ENCODE data around the gene WSB1. TPM values are rescaled to one million over a fixed set of nuclear protein-coding genes. Genes with fewer than 3 reads are reported as not detected.

The WSB1 gene
- total and polyA plus RNA-seq, 2 donors, result 60.7 to 125 TPM

- WGBS, result 99% methylated on average over 6 of the region's 6 CpGs
- Histone ChIP-seq H3K4me1 (ENCODE audit: control insufficient read depth in 2 of 2, insufficient read depth in 2 of 2, low read length in 2 of 2) (no peaks in the 10 kb centered on the region), H3K4me3 (ENCODE audit: low read length in 2 of 2) (no peak overlapping the region), H3K36me3 (ENCODE audit: control insufficient read depth in 2 of 2, insufficient read depth in 2 of 2, low read length in 1 of 2) (peaks cover 27 to 32% of the 10 kb centered on the region in 2 donors), H3K27ac (ENCODE audit: low read depth in 1 of 2, low read length in 1 of 2) (peak overlapping the region in 1 of 2 donors; percentile 13), H3K9me3 (ENCODE audit: control insufficient read depth in 2 of 2, insufficient read depth in 1 of 2, low read length in 1 of 2) (no peaks in the 10 kb centered on the region), H3K27me3 (ENCODE audit: control insufficient read depth in 2 of 2, insufficient read depth in 1 of 2, low read length in 1 of 2) (no peaks in the 10 kb centered on the region)
- no peak for DNase-seq (ENCODE audit: low read depth in 6 of 9, low spot score in 9 of 9)
These were observed 24.7 kb downstream of the WSB1 start for GRCh38 chr17:27318633-27319032.

GRCh38 chr17:27319541-27320221, 25.8 kb downstream of the WSB1 start:
- H3K36me3 ChIP-seq (ENCODE audit: control insufficient read depth in 2 of 2, insufficient read depth in 2 of 2, low read length in 1 of 2), result peaks cover 20 to 27% of the 10 kb centered on the region in 2 donors
- peak in 3 of 9 donors; percentile 9 to 29 (median 15) for DNase-seq (ENCODE audit: low read depth in 6 of 9, low spot score in 9 of 9)
- H3K4me1 ChIP-seq (ENCODE audit: control insufficient read depth in 2 of 2, insufficient read depth in 2 of 2, low read length in 2 of 2), result no peaks in the 10 kb centered on the region
- H3K9me3 ChIP-seq (ENCODE audit: control insufficient read depth in 2 of 2, insufficient read depth in 1 of 2, low read length in 1 of 2), result no peaks in the 10 kb centered on the region
- H3K4me3 ChIP-seq (ENCODE audit: low read length in 2 of 2), result no peak overlapping the region
- no peak overlapping the region for H3K27ac ChIP-seq (ENCODE audit: low read depth in 1 of 2, low read length in 1 of 2)
- WGBS, result 93% methylated on average over 4 of the region's 4 CpGs
- no peaks in the 10 kb centered on the region for H3K27me3 ChIP-seq (ENCODE audit: control insufficient read depth in 2 of 2, insufficient read depth in 1 of 2, low read length in 1 of 2)

GRCh38 chr17:27320222-27320560, 26.3 kb downstream of the WSB1 start:
- H3K36me3 ChIP-seq (ENCODE audit: control insufficient read depth in 2 of 2, insufficient read depth in 2 of 2, low read length in 1 of 2), result peaks cover 15 to 26% of the 10 kb centered on the region in 2 donors
- no peaks in the 10 kb centered on the region for H3K4me1 ChIP-seq (ENCODE audit: control insufficient read depth in 2 of 2, insufficient read depth in 2 of 2, low read length in 2 of 2)
- no peak overlapping the region for H3K27ac ChIP-seq (ENCODE audit: low read depth in 1 of 2, low read length in 1 of 2)
- no peak for DNase-seq (ENCODE audit: low read depth in 6 of 9, low spot score in 9 of 9)
- no peaks in the 10 kb centered on the region for H3K9me3 ChIP-seq (ENCODE audit: control insufficient read depth in 2 of 2, insufficient read depth in 1 of 2, low read length in 1 of 2)
- no peak overlapping the region for H3K4me3 ChIP-seq (ENCODE audit: low read length in 2 of 2)
- WGBS, result 94% methylated on average over 4 of the region's 4 CpGs
- no peaks in the 10 kb centered on the region for H3K27me3 ChIP-seq (ENCODE audit: control insufficient read depth in 2 of 2, insufficient read depth in 1 of 2, low read length in 1 of 2)

DNA sequence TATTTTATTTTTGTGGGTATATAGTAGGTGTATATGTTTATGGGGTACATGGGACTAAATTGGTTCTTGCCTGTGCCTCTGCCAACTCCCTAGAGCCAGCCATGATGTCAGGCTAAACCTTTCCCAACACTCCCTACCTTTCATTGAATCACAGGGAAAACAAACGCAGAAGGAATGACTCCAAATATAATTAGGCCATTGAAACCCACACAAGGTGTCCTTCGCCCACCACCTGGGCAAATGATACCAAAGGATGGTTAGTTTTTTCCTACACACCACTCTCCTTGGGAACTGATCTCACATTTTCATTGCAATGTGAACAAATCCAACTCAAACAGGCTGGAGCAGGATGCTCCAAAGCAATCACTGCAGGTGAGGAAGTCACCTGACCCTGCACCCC, 27.5 kb downstream of the WSB1 start:
- H3K27me3 ChIP-seq (ENCODE audit: control insufficient read depth in 2 of 2, insufficient read depth in 1 of 2, low read length in 1 of 2), result no peaks in the 10 kb centered on the region
- H3K9me3 ChIP-seq (ENCODE audit: control insufficient read depth in 2 of 2, insufficient read depth in 1 of 2, low read length in 1 of 2), result no peaks in the 10 kb centered on the region
- H3K4me1 ChIP-seq (ENCODE audit: control insufficient read depth in 2 of 2, insufficient read depth in 2 of 2, low read length in 2 of 2), result no peaks in the 10 kb centered on the region
- 97% methylated on average over 2 of the region's 2 CpGs for WGBS
- H3K27ac ChIP-seq (ENCODE audit: low read depth in 1 of 2, low read length in 1 of 2), result no peak overlapping the region
- DNase-seq (ENCODE audit: low read depth in 6 of 9, low spot score in 9 of 9), result no peak
- H3K4me3 ChIP-seq (ENCODE audit: low read length in 2 of 2), result no peak overlapping the region
- peaks cover 7 to 16% of the 10 kb centered on the region in 2 donors for H3K36me3 ChIP-seq (ENCODE audit: control insufficient read depth in 2 of 2, insufficient read depth in 2 of 2, low read length in 1 of 2)

DNA sequence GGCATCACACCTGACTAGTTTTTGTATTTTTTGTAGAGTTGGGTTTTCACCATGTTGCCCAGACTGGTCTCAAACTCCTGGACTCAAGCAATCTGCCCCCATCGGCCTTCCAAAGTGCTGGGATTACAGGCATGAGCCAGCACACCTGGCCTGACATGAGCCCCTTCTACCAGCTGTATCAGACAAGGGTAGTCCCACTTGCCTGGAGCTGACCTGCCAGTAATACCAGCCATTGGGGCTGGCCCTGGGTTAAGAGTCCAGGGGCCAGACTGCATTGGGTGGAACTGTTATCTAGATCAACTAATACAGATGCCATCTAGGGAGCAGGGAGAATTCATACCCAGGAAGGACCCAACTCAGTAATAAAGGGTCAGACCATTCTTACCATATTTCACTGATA, 28.1 kb downstream of the WSB1 start:
- H3K27me3 ChIP-seq (ENCODE audit: control insufficient read depth in 2 of 2, insufficient read depth in 1 of 2, low read length in 1 of 2), result no peaks in the 10 kb centered on the region
- no peak for DNase-seq (ENCODE audit: low read depth in 6 of 9, low spot score in 9 of 9)
- H3K4me3 ChIP-seq (ENCODE audit: low read length in 2 of 2), result no peak overlapping the region
- H3K9me3 ChIP-seq (ENCODE audit: control insufficient read depth in 2 of 2, insufficient read depth in 1 of 2, low read length in 1 of 2), result no peaks in the 10 kb centered on the region
- H3K4me1 ChIP-seq (ENCODE audit: control insufficient read depth in 2 of 2, insufficient read depth in 2 of 2, low read length in 2 of 2), result no peaks in the 10 kb centered on the region
- WGBS, result 98% methylated on average over 1 of the region's 1 CpG
- H3K27ac ChIP-seq (ENCODE audit: low read depth in 1 of 2, low read length in 1 of 2), result no peak overlapping the region
- H3K36me3 ChIP-seq (ENCODE audit: control insufficient read depth in 2 of 2, insufficient read depth in 2 of 2, low read length in 1 of 2), result peaks cover 4 to 16% of the 10 kb centered on the region in 2 donors

DNA sequence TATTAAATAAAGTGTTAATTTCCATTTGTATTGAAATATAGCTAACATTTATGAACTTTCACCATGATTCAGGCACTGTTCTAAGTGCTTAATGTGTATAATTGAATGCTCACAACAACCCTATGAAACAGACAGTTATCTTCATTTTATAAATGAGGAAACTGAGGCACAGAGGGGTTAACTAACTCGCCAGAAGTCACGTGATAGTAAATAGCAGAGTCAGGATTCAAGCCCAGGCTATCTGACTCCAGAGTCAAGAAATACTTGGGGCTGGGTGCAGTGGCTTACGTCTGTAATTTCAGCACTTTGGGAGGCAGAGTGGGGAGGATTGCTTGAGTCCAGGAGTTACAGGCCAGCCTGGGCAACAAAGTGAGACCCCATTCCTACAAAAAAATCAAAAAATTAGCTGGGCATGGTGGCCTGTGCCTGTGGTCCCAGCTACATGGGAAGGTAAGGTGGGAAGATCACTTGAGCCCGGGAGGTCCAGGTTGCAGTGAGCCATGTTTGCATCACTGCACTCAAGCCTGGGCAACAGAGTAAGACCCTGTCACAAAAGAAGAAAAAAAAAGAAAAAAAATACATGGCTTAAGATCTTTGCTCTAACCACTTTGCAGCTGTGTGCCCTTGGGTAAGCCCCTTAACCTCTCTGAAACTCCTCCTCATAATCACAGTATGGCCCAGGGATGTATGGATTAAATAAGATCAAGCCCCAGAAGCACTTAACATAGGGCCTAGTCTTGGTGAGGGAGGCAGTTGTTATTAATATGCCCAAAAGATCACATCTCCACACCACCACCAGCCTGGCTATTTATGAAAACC, 29.0 kb downstream of the WSB1 start:
- Histone ChIP-seq H3K4me3 (ENCODE audit: low read length in 2 of 2) (no peak overlapping the region), H3K27me3 (ENCODE audit: control insufficient read depth in 2 of 2, insufficient read depth in 1 of 2, low read length in 1 of 2) (no peaks in the 10 kb centered on the region), H3K27ac (ENCODE audit: low read depth in 1 of 2, low read length in 1 of 2) (no peak overlapping the region), H3K9me3 (ENCODE audit: control insufficient read depth in 2 of 2, insufficient read depth in 1 of 2, low read length in 1 of 2) (no peaks in the 10 kb centered on the region), H3K36me3 (ENCODE audit: control insufficient read depth in 2 of 2, insufficient read depth in 2 of 2, low read length in 1 of 2) (peaks cover 4 to 9% of the 10 kb centered on the region in 2 donors), H3K4me1 (ENCODE audit: control insufficient read depth in 2 of 2, insufficient read depth in 2 of 2, low read length in 2 of 2) (no peaks in the 10 kb centered on the region)
- WGBS, result 97% methylated on average over 4 of the region's 4 CpGs
- no peak for DNase-seq (ENCODE audit: low read depth in 6 of 9, low spot score in 9 of 9)

DNA sequence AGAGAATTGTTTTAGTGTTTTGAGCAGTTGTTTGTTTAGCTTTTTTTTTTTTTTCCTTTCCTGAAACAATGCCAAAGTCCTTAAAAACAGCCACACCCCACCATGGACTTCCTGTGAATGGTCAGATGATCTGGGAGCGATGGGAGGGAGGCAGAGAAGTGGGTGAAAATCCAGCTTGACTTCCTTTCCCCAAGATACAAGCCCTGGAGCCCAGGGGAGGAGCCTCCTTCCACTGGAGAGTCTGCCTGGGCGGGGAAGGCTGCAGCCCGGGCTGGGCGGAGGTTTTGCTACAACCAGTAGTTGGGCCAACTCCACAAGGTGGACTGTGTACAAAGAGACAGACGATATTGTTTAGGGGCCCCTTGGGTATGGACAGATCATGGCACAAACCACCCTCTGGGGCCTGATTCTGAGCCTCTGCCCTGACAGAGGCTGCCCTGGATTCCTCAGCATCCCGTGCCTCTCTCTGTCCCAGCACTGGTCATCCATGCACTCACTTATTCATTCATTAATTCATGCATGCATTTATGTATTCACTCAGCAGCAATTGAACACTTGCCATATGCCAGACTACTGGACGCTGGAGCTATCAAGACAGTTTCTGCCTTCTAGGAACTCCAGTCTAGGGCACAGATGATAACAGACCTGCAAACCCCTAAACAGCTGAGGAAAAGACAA, 29.8 kb downstream of the WSB1 start:
- Histone ChIP-seq H3K27me3 (ENCODE audit: control insufficient read depth in 2 of 2, insufficient read depth in 1 of 2, low read length in 1 of 2) (no peaks in the 10 kb centered on the region), H3K4me3 (ENCODE audit: low read length in 2 of 2) (no peak overlapping the region), H3K4me1 (ENCODE audit: control insufficient read depth in 2 of 2, insufficient read depth in 2 of 2, low read length in 2 of 2) (no peaks in the 10 kb centered on the region), H3K27ac (ENCODE audit: low read depth in 1 of 2, low read length in 1 of 2) (no peak overlapping the region), H3K9me3 (ENCODE audit: control insufficient read depth in 2 of 2, insufficient read depth in 1 of 2, low read length in 1 of 2) (no peaks in the 10 kb centered on the region), H3K36me3 (ENCODE audit: control insufficient read depth in 2 of 2, insufficient read depth in 2 of 2, low read length in 1 of 2) (peaks cover 0 to 1% of the 10 kb centered on the region in 2 donors)
- DNase-seq (ENCODE audit: low read depth in 6 of 9, low spot score in 9 of 9), result no peak
- 86% methylated on average over 7 of the region's 7 CpGs for WGBS

- Histone ChIP-seq H3K27ac (ENCODE audit: low read depth in 1 of 2, low read length in 1 of 2) (no peak overlapping the region), H3K36me3 (ENCODE audit: control insufficient read depth in 2 of 2, insufficient read depth in 2 of 2, low read length in 1 of 2) (no peaks in the 10 kb centered on the region), H3K4me1 (ENCODE audit: control insufficient read depth in 2 of 2, insufficient read depth in 2 of 2, low read length in 2 of 2) (no peaks in the 10 kb centered on the region), H3K27me3 (ENCODE audit: control insufficient read depth in 2 of 2, insufficient read depth in 1 of 2, low read length in 1 of 2) (no peaks in the 10 kb centered on the region), H3K4me3 (ENCODE audit: low read length in 2 of 2) (no peak overlapping the region), H3K9me3 (ENCODE audit: control insufficient read depth in 2 of 2, insufficient read depth in 1 of 2, low read length in 1 of 2) (no peaks in the 10 kb centered on the region)
- no peak for DNase-seq (ENCODE audit: low read depth in 6 of 9, low spot score in 9 of 9)
- WGBS, result 97% methylated on average over 5 of the region's 5 CpGs
These were observed 30.9 kb downstream of the WSB1 start for GRCh38 chr17:27324771-27325339.

DNA sequence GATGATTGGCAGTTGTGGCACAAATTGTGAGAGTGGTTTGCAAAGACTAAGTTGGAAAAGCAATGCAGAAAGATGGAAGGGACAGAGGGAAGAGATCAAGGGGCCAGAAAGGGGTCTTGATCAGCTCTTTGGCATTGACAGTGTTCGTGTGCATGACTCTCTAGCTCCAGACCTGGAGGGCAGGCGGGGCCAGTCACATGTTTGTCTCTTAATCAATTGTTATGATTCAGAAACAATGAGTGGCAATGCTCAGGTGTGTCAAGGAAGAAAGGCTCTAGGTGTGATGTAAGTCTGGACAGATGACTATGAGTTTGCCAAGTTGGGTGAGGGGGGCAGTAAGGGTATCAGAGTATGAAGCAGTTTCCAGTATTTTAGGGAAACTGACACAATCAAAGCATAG, 32.1 kb downstream of the WSB1 start:
- Histone ChIP-seq H3K9me3 (ENCODE audit: control insufficient read depth in 2 of 2, insufficient read depth in 1 of 2, low read length in 1 of 2) (no peaks in the 10 kb centered on the region), H3K36me3 (ENCODE audit: control insufficient read depth in 2 of 2, insufficient read depth in 2 of 2, low read length in 1 of 2) (no peaks in the 10 kb centered on the region), H3K4me1 (ENCODE audit: control insufficient read depth in 2 of 2, insufficient read depth in 2 of 2, low read length in 2 of 2) (no peaks in the 10 kb centered on the region), H3K4me3 (ENCODE audit: low read length in 2 of 2) (no peak overlapping the region), H3K27ac (ENCODE audit: low read depth in 1 of 2, low read length in 1 of 2) (no peak overlapping the region), H3K27me3 (ENCODE audit: control insufficient read depth in 2 of 2, insufficient read depth in 1 of 2, low read length in 1 of 2) (no peaks in the 10 kb centered on the region)
- WGBS, result 98% methylated on average over 2 of the region's 2 CpGs
- no peak for DNase-seq (ENCODE audit: low read depth in 6 of 9, low spot score in 9 of 9)
